AML-193 (cell line): Measurements from ENCODE around the gene TTC34.
A peak's percentile ranks its signal among the peaks of the same experiment; 100 is the strongest.

Experiments
- DNase-seq, 2 experiments: peaks; one replicate each; lab custom pipeline; 2025; lab: John Stamatoyannopoulos, UW

The TTC34 gene, protein sequence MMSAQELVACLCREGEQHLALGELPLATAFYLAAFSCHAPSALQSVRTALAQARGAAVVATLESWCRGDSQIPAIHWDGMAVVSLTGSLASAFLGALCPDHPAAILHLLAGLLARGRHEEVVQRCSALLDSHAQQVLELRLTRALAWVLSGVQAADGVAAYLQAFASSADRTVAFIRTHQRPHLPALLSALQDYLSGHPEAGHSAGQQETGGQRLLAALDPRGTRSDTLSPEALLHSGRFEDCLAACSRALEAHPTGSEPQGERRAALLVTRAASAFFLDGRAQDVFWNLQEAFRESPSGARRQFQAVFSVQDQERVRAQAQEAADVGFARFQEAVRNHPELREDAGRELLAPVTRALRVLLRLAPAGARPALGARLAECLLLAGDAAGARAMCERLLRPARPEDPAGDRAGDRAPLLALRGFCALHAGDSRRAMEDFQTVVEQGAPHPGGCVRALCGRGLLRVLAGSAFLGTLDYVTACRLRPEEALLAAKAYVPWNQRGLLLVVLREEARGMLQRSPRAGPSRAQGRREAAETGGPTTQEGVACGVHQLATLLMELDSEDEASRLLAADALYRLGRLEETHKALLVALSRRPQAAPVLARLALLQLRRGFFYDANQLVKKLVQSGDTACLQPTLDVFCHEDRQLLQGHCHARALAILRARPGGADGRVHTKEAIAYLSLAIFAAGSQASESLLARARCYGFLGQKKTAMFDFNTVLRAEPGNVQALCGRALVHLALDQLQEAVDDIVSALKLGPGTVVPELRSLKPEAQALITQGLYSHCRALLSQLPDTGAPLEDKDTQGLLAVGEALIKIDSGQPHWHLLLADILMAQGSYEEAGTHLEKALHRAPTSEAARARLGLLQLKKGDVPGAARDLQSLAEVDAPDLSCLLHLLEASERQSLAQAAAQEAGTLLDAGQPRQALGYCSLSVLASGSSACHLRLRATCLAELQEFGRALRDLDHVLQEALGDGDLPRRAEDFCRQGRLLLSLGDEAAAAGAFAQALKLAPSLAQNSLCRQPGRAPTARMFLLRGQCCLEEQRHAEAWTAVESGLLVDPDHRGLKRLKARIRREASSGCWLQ

DNA sequence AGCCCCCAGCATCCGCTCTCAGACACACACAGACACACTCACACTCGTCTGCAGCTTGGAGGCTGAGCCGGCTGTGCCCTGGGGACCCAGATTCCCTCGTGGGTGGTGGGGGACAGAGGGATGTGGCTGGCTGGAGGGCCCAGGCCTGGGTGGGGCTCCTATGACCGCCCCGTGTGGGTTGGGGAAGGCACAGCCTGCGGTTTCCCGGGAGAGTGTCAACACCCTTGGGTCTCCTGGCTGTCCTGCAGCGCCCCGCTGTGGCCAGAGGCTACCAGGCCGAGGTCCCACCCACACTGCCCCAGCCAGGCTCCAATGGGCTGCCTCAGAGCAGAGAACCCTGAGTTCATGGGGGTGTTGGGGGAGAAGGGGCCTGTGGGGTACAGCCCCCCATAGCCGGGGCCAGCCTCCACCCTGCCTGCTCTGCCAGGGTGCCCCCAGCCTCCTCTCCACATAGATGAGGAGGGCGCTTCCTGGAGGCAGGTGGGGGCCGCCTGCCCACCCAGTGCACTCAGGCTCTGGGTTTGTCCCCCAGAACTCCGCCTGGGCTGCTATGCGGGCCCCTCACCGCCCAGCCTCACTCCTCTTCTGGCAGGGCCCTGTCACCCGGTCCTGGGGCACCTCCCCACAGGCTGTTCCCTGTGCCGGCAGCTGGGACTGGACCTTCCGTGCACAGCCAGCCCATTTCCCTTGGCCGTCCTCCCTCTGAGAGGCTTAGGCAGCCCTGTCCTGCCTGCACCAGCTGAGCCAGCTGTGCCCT, at the start of gene TTC34:
TTC34 (minus strand) TSS at position 159 of the 757 bp plus-strand sequence. CDS start 866 bp downstream, outside the sequence.
- DNase-seq = peak; percentile 0 to 28

GRCh38 chr1:2850502-2850901, 49.0 kb upstream of the TTC34 start:
- no peak for DNase-seq

GRCh38 chr1:2848006-2848670, 46.6 kb upstream of the TTC34 start:
- no peak for DNase-seq

GRCh38 chr1:2847086-2847985, 45.8 kb upstream of the TTC34 start:
- DNase-seq = no peak

- no peak for DNase-seq
Measured at GRCh38 chr1:2845869-2846268, 44.4 kb upstream of the TTC34 start.

DNA sequence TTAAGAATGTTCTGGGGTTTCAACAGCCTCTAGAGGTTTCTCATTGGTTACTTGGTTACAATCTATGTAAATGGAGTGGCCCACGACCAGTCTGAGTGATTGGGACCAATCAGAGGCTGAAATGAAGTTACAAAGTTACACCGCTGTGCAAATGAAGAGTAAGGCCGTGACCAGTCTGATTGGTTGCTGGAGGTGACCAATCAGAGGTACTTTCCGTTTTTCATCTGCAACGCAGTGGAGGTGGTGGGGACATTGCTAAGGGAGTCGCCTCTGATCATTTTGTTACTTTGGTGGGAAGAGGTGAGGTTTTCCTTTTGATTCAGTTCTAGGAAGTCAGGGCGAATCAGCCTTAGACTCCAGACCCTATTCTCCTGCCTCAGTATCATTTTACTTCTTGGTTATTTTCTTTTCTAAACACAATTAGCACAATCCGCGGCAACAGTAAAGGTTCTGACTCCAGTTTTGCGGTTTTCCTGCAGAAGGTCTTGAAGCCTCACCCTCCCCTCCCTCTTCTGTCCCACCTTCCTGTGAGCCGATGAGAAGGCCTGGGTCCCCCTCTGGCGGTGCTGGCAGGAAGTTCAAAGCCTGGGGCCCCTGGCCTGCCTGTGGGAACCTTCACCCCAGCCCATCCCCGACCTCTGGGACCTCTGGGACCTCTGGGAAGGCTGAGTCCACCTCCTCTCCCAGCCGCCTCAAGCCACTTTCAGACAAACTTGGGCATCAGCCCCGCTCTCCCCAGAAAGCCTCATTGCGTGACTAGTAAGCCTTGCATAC, 38.7 kb upstream of the TTC34 start:
- DNase-seq = no peak

- DNase-seq = no peak
Measured at GRCh38 chr1:2837823-2838222, 36.3 kb upstream of the TTC34 start.

DNA sequence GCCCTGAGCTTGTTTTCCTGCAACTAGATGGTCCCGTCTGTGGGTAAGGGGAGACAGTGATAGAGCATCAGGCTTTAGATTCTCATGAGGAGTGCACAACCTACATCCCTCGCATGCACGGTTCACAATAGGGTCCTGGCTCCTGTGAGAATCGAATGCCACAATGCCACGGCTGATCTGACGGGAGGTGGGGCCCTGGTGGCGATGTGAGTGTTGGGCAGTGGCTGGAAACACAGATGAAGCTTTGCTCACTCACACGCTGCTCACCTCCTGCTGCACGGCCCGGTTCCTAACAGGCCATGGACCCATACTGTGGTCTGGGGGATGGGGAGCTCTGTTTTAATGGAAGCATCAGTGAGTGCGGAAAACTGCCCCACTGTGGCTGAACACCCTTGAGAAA, 35.8 kb upstream of the TTC34 start:
- no peak for DNase-seq

DNA sequence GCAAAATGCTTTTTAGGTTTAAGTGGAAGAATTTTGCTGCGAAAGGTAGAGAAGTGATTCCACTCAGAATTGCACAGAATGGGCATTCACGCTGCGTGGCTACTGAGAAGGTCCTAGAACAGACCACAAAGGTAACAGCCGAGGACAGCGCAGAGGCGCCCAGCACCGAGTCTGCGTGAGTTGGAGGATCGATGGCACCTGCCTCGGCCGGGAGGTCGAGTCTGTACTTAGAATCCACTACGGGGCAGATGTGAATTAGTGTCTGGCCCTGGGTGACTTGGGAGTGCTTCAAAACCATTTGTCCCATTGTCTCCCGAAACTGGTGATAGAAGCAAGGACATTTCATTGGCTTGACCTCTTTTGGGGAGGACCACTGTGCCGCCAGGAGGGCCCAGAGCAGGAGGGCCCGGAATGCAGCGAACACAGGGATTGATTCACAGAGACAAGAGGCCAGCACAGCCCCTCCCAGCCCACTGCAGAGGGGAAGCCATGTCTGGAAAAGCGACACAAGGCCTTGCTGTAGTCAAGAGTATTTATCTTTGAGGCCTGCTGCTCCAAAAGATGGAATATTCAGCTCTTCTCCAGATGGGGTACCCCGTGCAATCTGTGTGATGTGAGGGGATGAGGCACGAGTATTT, 35.0 kb upstream of the TTC34 start:
- no peak for DNase-seq

GRCh38 chr1:2835650-2836159, 34.2 kb upstream of the TTC34 start:
- no peak for DNase-seq

GRCh38 chr1:2834741-2835564, 33.5 kb upstream of the TTC34 start:
- no peak for DNase-seq

GRCh38 chr1:2834146-2834475, 32.6 kb upstream of the TTC34 start:
- DNase-seq = no peak

DNA sequence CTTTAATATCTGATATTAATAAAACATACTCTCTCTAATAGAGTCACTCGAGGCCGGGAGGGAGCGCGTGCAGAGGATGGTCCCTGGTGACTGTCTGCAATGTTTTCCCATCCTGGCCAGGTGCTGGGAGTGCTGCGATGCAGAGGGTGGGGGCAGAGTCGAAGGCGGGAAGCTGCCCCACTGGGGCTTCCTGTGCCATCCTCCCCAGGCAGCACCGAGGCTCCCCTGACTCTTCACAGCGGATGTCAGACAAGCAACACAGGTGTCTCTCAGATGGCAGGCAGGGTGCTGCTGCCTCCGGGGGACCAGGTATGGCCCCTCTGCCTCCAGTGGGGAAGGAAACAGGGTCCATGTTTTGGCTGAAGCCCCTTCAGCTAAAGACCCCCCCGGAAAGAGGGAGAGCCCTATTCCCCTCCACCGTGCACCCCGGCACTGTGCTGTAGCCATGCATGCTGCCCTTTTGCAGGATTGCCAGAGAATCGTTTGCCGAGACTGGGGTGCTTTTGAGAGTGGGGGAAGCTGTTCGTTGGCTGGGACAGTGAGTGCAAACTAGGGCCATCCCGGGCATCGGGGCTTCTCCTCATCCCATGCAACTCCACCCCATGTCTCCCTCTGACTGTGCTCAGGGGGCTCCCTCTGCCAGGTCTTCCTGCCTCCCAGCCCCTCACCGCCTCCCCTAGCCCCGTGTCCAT, 32.1 kb upstream of the TTC34 start:
- DNase-seq = no peak

DNA sequence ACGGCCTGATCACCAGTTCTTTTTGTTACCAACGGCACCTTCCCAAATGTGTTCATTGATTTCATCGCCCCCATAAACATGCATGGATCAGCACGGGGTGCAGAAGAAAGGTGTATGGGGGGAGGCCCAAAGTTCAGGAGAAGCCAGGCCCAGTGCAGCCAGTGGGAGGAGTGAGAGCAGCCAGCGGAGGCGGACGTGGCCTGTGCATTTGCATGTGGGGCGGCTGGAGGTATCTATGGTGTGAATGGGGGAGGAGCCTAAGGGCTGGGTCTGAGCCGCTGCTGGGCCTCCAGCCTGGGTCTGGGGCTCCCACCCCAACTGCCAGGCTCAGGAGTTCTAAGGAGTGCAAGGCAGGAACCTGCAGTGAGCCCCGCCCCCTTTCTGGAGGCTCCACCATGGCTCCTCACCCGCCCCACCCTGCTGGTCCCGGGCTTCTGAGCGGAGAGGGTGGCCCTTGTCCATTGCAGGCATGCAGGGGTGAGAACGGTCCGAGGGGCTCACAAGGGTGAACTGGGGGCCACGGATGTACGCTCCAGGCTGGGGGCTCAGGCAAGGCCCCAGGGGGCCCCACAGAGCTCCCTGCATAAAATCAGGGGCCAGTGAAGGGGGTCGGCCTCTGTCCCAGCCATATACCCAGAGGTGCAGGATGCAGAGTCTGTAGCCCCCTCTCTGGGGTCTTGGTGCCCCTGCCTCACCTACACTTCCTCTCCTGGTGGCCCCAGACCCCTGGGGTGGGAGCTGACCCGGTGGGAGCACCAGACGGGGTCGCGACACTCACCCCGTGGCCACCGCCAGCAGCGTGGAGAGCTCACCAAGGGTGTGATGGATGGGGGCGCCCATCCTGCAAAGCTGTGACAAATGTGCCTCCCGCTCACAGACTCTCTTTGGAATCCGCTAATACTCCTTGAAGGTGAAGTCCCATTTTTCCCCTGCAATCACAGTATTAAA, 31.3 kb upstream of the TTC34 start:
- DNase-seq = no peak

DNA sequence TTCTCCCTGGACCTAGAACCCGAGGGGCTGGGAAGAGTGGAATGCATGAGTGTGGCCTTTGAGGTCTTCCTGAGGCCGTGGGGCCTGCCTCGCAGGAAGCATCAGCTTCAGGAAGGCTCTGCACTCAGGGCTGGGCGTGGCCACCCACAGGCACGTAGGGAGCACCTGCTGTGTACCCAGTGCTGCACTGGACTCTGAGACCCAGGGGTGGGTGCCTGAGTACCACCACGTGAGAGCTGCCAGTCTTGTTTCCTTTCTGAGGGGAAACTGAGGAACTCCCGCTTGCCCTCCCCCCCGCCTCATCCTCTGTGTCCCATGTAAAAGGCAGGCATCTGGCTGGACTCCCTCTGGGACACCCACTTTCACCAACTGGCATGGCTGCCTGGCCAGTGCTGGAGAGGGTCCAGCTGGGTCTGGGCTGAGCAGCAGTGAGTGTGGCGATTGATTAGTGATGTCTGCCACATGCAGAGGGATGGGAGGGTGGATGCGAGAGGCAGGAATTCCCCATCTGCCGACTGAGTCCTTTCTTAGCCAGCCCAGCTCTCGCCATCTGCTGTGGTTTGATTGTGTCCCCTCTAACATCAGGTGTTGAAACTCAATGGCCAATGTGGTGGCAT, 30.2 kb upstream of the TTC34 start:
- DNase-seq = no peak
